ENCODE data around the gene CHST3. TPM values are rescaled to one million over a fixed set of nuclear protein-coding genes. Genes with fewer than 3 reads are reported as not detected.

CHST3 gene
- 23.7 and 26.3 TPM in 2 replicates for total RNA-seq

GRCh38 chr10:71964098-71964742 lies at the start of gene CHST3:
CHST3 (plus strand) TSS chr10:71964395; CDS start chr10:72005843, 41,448 bp downstream.

Other genes starting within 250 kb of the CHST3 start
- 0.12 TPM in 1 of 2 replicates, not detected in the other for gene C10orf105, start 244.6 kb upstream of the CHST3 start, total RNA-seq
- 28.3 and 82.9 TPM in 2 replicates for gene VSIR, start 190.9 kb upstream of the CHST3 start, total RNA-seq
- gene PSAP, start 113.1 kb upstream of the CHST3 start, total RNA-seq = 978 and 1,201 TPM in 2 replicates
- gene SPOCK2, start 124.2 kb downstream of the CHST3 start, total RNA-seq = under 0.01 and 0.26 TPM in 2 replicates

All from pericardium fibroblast (primary cell).